Smooth muscle cell (in vitro differentiated cells): Measurements from ENCODE around the gene MRPL14. TPM values are rescaled to one million over a fixed set of nuclear protein-coding genes. Genes with fewer than 3 reads are reported as not detected.

Experiments used
- DNase-seq: peaks from one replicate; lab custom pipeline; 2025; ENCODE audit not compliant: unreplicated experiment; lab: John Stamatoyannopoulos, UW
- H2AFZ ChIP-seq: fragments of 200-600 bp; sonication (generic); 2 replicates; pipeline ENCODE4 v1.6.0; 2016; ENCODE audit warnings: antibody characterized with exemption, low read depth, mild to moderate bottlenecking
- H3F3A ChIP-seq: fragments of 200-600 bp; sonication (generic); 2 replicates; pipeline ENCODE4 v1.6.0; 2017; ENCODE audit warnings: antibody characterized with exemption, low read depth
- H3K27ac ChIP-seq: fragments of 200-600 bp; sonication (generic); 2 replicates; pipeline ENCODE4 v1.5.1; 2016; ENCODE audit warnings: low read depth, mild to moderate bottlenecking
- H3K27me3 ChIP-seq: fragments of 200-600 bp; sonication (generic); 2 replicates; pipeline ENCODE4 v1.6.1; 2016; ENCODE audit warnings: low read depth, mild to moderate bottlenecking
- H3K36me3 ChIP-seq: fragments of 200-600 bp; sonication (generic); 2 replicates; pipeline ENCODE4 v1.5.1; 2016; ENCODE audit warnings: low read depth
- H3K4me1 ChIP-seq: fragments of 200-600 bp; sonication (generic); 2 replicates; pipeline ENCODE4 v1.5.1; 2016; ENCODE audit warnings: low read depth
- H3K4me2 ChIP-seq: fragments of 200-600 bp; sonication (generic); 2 replicates; pipeline ENCODE4 v1.6.0; 2016; ENCODE audit warnings: mild to moderate bottlenecking
- H3K4me3 ChIP-seq: fragments of 200-600 bp; sonication (generic); 2 replicates; pipeline ENCODE4 v1.5.1; 2016; ENCODE audit warnings: mild to moderate bottlenecking
- H3K79me2 ChIP-seq: fragments of 200-600 bp; sonication (generic); 2 replicates; pipeline ENCODE4 v1.6.0; 2016; ENCODE audit warnings: low read depth, mild to moderate bottlenecking
- H3K9ac ChIP-seq: fragments of 200-600 bp; sonication (generic); 2 replicates; pipeline ENCODE4 v1.6.0; 2016; ENCODE audit warnings: low read depth
- H3K9me3 ChIP-seq: fragments of 200-600 bp; sonication (generic); replicated peaks from 2 replicates; pipeline ENCODE4 v1.5.1; 2016; ENCODE audit warnings: low read depth
- H4K20me1 ChIP-seq: fragments of 200-600 bp; sonication (generic); 2 replicates; pipeline ENCODE4 v1.6.0; 2016; ENCODE audit warnings: low read depth
- CTCF ChIP-seq: fragments of 200-600 bp; sonication (generic); IDR thresholded peaks from 2 replicates; pipeline ENCODE4 v1.5.1; 2017; ENCODE audit warnings: borderline replicate concordance, mild to moderate bottlenecking, antibody characterized with exemption; ENCODE audit not compliant: insufficient read depth, poor library complexity, severe bottlenecking
- WGBS: methylation state at CpG from one replicate; pipeline ENCODE4 v1.1.7; 2016; ENCODE audit warnings: low lambda C conversion rate; 5-methylcytosine and 5-hydroxymethylcytosine counted together
- polyA plus RNA-seq: library from polyadenylated mRNA; unstranded; fragments of >200 nt; fragmentation: Nextera tagmentation; extraction: Ambion mirVana; gene quantifications from 2 replicates; pipeline ENCODE4 v1.2.1, GENCODE V29; 2016
- total RNA-seq: library from RNA; depleted of rRNA; stranded (reverse); fragments of >200 nt; gene quantifications from 2 replicates; pipeline ENCODE4 v1.2.3, GENCODE V29; 2014

MRPL14 gene
- total and polyA plus RNA-seq, 2 experiments from 2014 or later, result 53.4 to 97.9 TPM

GRCh38 chr6:44094403-44095242 lies 32.6 kb downstream of the MRPL14 start:
- Histone ChIP-seq H4K20me1 (peaks cover 32% of the 10 kb centered on the region), H3K79me2 (no peaks in the 10 kb centered on the region)
- WGBS, result 98% methylated on average over 10 of the region's 10 CpGs

GRCh38 chr6:44093750-44094402 lies 33.4 kb downstream of the MRPL14 start:
- H4K20me1 ChIP-seq, result peaks cover 32% of the 10 kb centered on the region
- 96% methylated on average over 6 of the region's 6 CpGs for WGBS
- no peaks in the 10 kb centered on the region for H3K36me3 ChIP-seq
- no peaks in the 10 kb centered on the region for H3K4me1 ChIP-seq
- H3K27me3 ChIP-seq, result no peaks in the 10 kb centered on the region
- H3K79me2 ChIP-seq, result no peaks in the 10 kb centered on the region
- no peak for TF ChIP-seq CTCF
- H3F3A ChIP-seq, result no peaks in the 10 kb centered on the region
- no peaks in the 10 kb centered on the region for H3K9me3 ChIP-seq
- DNase-seq, result no peak
- no peak overlapping the region for H3K4me3 ChIP-seq
- H3K27ac ChIP-seq, result no peak overlapping the region
- no peak overlapping the region for H3K4me2 ChIP-seq
- no peak overlapping the region for H3K9ac ChIP-seq
- no peak overlapping the region for H2AFZ ChIP-seq

More at GRCh38 chr6:44094403-44095242, 32.6 kb downstream of the MRPL14 start:
- Histone ChIP-seq H3K4me2 (no peak overlapping the region), H3K9me3 (no peaks in the 10 kb centered on the region), H3F3A (no peaks in the 10 kb centered on the region), H3K4me1 (no peaks in the 10 kb centered on the region), H2AFZ (no peak overlapping the region), H3K9ac (no peak overlapping the region), H3K27me3 (no peaks in the 10 kb centered on the region), H3K36me3 (no peaks in the 10 kb centered on the region), H3K4me3 (no peak overlapping the region), H3K27ac (no peak overlapping the region)
- TF ChIP-seq CTCF, result no peak
- no peak for DNase-seq

GRCh38 chr6:44093066-44093465 lies 34.2 kb downstream of the MRPL14 start:
- Histone ChIP-seq H3K9me3 (no peaks in the 10 kb centered on the region), H3K9ac (no peak overlapping the region), H3K27ac (no peak overlapping the region), H3K4me1 (no peaks in the 10 kb centered on the region), H3K4me3 (no peak overlapping the region), H3K79me2 (no peaks in the 10 kb centered on the region), H3F3A (no peaks in the 10 kb centered on the region), H2AFZ (no peak overlapping the region), H3K4me2 (no peak overlapping the region), H3K27me3 (no peaks in the 10 kb centered on the region), H3K36me3 (no peaks in the 10 kb centered on the region), H4K20me1 (peaks cover 32% of the 10 kb centered on the region)
- TF ChIP-seq CTCF, result no peak
- WGBS, result 96% methylated on average over 5 of the region's 5 CpGs
- DNase-seq, result no peak
